Fibroblast of peridontal ligament (primary cell): ENCODE data around the gene KANSL1L.

Source experiments
- DNase-seq: peaks from one replicate; pipeline ENCODE4 v3.0.0-alpha.2; 2010; ENCODE audit errors: extremely low read depth

Gene KANSL1L

DNA sequence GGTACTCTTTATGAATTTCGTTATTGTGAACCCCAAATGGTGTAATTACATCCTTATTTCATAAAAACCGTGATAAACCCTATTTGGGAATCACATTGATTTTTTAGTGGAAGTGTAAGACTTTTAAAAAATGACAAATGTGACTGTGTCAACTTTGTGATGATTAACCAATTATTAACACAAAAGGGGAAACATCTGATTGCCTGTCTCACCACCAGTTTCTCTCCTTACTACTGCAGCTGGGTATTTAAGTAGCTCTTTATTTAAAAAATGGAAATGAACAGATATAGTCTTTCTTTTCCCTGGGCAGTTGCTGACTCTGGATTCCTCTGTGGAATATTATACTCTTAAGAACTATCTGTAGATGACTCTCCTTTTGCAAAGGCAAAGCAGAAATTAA lies 180.4 kb downstream of the KANSL1L start:
- no peak for DNase-seq

DNA sequence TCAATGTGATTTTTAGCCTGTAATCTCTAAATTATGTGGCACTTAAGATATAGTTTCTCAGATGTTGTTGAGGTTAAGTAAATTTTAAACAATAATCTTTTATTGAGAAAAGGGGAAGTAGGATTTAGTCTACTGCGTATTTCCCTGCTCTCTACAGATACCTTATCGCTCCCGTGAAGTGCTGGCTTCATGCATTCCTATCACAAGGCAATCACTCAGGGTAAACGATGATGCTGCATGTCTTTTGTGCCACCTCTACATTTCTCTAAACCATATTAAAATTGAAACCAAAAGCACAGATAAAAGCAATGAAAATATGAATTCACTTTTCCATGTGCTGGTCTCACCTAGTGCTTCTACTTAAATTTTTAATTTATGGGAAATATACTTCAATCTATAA lies 183.2 kb downstream of the KANSL1L start:
- DNase-seq, result no peak

GRCh38 chr2:209986415-209986814 lies 184.8 kb downstream of the KANSL1L start:
- no peak for DNase-seq

- DNase-seq, result no peak
Observed at GRCh38 chr2:209985874-209986273, 185.3 kb downstream of the KANSL1L start.

GRCh38 chr2:209984291-209984690 lies 186.9 kb downstream of the KANSL1L start:
- DNase-seq, result no peak

DNA sequence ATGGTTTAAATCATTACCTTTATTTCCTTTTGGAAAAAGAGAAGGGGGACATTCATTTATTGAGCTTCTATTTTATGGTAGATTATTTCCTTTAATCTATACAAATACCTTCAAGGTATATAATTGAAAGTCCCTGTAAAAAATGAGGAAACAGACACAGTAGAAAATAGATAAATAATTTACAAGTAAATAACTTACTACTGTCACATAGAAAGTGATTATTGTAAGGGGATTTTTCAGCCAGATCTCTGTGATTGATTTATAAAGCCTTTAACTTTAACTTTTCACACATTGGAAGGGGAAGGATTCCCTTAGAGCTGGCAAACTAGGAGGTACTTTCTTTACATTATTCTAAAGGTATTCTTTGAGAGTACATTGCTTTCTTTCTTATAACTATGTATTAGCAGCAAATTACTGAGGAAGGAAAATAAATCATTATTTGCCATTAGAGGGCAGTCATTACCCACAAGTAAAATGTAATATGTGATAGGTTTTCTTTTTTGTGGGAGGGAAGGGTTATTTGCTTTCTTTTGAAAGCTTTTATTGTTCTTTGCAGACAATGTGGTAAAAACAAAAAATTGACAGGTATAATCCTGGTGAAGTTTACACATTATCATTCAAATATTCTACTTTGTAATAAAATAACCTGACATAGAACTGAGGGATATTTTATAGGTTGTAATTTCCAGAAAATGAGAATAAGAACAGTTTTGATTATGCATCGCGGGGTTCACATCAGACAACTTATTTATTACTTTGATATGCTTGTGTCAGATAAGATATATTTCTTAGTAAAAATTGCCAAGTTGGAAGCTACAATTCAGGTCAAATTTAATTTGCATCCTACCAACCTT lies 193.6 kb downstream of the KANSL1L start:
- DNase-seq, result peak; percentile 67

DNA sequence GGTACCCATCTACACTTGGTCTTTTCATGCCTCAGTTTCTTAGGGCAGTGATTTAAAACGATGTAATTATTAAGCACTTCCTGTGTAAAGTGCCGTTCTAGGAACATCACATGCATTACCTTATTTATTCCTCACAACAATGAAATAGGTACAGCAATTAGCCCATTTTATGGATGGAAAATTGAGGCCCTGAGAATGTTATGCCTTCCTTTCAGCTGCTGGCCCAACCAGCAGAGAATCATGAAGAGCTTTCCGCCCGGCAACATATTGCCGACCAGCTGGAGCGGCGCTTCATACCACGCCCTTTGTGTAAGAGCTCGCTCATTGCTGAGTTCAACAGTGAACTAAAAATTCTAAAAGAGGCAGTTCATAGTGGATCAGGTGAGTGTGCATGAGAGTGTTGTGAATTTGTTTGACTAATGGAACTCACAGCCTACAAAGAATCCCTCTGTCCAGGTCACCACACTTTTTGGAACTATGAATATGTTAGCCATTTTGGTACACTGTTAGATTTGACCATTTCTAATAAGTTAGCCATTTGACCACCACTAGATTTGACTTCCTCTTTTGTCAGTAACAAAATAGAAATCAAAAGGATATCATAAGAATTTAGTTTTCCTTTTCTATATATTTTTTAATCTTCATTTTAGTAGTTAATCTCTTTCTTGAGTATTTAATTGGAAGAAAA lies 194.4 kb downstream of the KANSL1L start:
- DNase-seq, result no peak

DNA sequence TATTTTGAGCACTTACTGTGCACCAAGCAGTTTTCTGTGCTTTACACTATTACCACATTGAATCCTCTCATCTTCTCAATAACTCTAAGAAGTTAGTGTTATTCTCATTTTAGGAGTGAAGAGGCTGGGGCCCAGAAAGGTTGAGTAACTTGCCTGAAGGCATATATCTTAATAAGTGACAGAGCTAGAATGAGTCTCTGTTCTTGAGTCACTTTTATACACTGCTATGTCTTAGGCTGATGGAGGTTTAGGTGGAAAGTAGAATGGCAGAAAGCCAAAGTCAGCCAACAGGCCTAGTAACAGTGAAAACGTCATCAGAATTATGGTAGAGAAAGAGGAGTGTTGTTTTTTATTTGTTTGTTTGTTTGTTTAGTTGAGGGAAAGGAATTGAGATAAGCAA lies 196.6 kb downstream of the KANSL1L start:
- DNase-seq, result no peak

DNA sequence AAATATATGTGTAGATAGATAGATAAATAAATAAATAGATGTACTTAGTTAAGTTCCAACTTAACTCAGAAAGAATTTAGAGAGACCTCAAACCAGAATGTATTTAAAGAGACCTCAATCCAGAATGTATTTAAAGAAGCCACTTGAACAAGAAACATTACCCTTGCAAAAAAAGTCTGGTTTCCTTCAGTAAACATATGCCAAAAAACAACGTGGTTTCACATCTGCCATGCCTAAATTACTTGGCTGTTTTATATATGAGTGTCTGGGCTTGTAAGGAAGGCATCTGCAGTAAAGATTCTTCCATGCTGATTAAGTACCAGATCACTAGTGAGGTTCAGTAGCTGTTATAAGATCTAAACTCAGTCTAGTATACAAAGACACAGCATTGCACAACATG lies 197.9 kb downstream of the KANSL1L start:
- DNase-seq, result no peak
